ENCODE results near the gene LONRF2.

LONRF2 gene

DNA sequence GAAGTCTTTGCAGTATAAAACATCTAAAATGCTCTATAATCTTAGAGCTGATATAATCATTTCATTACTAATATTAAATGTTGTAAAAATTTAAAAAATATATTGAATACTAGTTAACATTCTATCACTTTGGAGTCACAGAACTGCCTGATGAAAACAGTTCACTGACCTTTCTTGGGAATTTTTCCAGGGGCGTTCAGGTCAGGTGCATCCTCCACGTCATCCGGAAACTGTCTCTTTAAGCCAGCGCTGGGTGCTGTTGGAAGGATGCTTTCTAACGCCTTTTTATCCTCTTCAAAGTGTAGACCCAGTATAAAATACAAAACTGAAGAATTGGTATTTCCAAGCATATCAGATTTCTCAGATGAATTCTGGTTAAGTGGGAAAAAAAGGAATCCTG, 22.8 kb downstream of the LONRF2 start:
- DNase-seq: no peak

DNA sequence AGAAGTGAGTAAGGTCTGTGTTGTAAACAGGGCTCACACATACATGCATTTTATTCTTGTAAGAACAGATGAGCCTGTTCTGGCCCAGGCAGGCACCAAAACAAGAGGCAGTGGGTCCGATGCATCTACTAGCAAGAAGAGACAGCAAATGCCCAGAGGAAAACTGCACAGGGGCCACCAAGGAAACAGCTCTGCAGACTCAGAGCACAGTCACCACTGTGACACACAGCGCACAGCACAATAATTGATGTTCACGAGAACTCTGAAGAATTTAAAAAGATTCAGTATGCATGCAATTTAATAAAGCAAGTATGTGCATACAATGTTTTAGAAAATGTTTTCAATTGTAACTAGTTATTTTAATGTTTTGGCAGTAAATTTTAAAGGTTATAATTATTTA, 24.8 kb downstream of the LONRF2 start:
- no peak for DNase-seq

DNA sequence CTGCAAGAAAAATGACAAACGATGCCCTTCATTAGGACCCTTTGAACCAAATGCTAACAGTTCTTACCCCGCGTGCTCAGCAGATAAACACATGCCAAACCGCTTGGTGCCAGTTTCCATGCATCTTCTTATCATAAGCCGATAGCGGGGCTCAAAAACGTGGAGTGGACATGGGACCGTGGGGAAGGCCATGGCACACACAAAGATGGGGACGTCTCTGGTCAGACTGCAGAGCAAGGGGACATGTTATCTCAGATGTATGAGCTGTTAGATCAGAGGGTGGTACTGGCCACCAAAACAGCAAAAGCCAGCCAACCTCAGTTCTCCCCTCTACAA, 28.2 kb downstream of the LONRF2 start:
- no peak for DNase-seq

DNA sequence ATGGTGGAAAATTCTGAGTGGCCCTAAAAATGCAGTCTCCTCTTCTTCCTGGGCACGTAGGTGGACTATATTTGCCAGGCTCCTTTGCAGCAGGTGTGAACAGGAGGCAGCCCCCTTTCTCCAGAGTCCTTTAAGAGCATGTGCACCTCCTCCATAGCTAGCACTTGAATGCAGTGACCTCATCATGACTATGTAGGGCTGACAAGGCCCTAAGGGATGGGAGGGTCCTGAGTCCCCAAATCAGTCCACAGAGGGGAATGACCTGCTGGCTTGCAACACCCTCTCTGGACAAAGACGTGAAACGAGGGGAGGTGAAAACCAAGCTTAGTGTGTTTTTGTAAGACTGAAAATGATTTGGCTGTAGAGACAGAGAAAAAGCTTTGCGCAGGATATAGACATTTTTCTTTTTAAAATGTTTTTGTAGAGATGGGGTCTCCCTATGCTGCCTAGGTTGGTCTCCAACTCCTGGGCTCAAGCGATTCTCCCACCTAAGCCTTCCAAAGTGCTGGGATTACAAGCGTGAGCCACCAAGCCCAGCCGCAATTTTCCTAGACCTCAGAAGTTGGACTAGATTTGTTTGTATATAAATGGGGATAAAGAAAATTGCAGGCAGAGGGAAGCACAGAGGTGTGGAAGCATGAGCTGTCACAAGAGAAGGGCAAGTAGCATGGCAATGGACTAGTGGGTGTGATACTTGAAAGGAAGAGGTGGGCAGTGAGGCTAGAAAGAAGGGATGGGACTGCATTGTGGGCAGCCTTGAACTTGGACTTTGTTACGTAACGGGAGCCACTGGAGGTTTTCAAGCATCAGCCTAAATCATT, 28.8 kb downstream of the LONRF2 start:
- DNase-seq: no peak

DNA sequence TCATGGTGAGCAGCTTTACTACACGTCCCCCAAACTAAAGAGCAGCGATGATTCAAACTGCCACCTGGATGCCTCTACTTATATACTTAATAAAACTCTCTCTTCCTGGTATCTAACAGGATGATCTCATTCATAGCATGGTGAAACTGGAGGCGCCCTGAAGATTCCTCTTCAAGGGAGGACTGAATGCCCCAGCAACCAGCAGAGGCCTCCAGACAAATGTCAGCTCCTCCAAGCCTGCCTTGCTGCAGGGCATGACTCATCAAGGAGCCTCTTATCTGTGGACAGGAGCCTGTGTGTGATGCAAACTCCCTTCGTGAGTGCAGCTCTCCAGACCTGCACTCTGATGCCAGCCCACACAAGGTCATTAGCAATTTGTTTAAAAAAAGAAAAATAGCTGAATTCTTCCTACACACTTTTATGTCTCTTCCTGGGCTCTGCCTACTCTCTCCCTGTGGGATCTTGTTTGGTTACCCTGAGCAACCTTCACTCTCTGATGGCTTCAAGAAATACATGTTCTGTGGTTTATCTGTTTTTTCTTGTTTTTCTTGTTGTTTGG, 30.2 kb downstream of the LONRF2 start:
- no peak for DNase-seq

DNA sequence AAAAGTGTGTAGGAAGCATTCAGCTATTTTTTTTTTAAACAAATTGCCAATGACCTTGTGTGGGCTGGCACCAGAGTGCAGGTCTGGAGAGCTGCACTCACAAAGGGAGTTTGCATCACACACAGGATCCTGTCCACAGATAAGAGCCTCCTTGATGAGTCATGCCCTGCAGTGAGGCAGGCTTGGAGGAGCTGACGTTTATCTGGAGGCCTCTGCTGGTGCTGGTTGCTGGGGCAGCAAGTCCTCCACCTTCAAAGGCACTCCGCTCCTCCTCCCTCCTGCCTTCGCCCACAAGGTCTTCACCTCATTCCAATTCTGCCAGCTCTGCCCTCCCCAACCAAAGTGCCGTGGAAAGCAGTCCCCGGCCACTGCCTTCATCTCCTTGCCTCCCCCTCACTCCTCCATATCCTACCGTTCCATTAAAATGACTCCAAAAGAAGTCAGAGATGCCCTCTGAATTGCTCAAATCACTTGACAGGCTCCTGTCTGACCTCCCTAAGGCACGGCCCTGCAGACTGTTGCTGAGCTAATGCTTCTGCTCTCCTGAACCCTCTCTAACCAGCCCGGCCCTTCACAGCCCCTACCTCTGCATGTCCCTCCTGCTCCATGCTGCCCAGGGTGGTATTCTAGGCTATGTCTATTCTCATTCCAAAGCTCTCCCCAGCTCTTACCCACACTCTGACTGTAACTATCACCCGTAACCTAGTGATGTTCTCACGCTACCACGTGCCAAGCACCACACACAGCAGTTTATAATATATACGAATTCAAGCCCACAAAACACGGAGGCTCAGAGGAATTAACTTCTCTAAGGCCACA, 30.9 kb downstream of the LONRF2 start:
- peak; percentile 25 for DNase-seq

DNA sequence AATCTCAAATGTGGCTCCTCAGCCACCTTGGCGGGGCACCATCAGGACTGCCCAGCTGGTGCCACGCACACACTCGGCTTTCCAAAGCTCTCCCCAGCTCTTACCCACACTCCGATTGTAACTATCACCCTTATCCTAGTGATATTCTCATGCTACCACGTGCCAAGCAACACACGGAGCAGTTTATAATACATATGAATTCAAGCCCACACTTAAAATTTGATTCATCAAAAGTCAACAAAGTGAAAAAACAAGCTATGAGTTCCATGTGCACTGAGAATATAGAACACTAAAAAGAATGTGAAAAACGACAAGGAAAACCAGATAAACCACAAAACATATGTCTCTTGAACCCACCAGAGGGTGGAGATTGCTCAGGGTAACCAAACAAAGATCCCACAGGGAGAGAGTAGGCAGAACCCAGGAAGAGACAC, 31.6 kb downstream of the LONRF2 start:
- no peak for DNase-seq

DNA sequence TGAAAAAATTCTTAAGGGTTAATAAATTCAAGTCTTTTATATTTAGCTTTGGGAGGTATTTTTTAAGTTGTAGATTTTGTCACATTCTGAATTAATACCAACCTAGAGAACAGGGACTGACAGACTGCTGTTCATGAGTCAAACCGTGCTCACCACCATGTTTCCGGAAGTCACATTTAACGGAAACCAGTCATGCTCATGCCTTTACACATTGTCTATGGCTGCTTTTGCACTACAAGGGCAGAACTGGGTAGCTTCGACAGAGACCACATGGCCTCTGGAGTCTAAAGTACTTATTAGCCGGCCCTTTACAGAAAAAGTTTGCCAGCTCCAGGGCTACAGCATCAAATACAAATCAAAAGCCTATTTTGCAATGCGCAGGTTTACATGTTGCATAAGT, 33.3 kb downstream of the LONRF2 start:
- DNase-seq: no peak

DNA sequence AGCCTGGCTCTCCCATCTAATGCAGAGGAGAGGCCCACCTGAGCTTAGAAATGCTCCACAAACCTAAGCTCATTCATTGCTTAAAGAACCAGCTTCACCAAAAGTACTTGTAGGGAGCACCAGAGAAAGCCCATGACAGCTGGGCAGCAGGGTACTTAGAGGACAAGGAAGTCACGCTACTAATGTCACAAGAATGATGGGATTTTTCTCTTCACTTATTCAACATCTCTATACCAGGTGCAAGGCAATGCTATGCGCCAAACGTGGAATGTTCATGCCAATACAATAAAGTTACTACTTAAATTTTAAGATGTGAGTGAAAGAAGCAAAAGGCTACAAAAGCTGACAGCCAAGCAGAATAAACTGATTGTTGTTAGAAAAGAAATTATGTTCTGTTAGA, 36.0 kb downstream of the LONRF2 start:
- no peak for DNase-seq

DNA sequence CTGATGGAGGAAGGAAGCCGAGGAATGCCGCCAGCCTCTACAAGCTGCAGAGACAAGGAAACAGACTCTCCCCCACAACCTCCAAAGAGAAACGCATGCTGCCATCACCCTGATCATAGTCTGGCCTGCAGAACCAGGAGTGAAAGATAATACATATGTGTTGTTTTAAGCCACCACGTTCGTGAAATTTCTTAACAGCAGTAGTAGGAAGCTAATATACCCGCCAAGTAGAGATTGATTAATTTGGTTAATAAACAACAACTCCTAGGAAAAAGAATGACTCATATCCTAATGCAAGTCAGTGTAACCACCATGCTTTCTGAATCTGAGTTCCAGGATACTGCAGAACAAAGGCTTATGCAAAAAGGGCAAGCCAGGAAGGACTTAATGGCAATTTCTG, 36.6 kb downstream of the LONRF2 start:
- DNase-seq: no peak

DNA sequence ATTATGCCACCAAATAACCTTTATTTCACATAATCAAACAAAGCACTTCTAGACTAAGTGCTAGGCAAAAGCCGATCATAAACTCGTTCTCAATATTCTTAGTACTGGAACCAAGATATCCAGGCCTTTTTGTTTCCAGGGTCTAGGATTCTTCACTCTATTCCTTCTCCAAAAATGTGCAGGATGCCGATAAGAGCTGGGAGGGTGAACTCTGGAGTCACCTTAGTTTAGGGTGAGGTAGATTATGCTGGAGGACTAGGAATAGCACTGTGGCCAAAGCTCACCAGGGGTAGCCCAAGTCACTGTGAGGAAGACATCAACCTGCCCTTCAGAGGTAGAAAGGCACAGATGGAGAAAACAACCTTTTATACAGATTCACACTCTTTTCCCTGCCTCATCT, 37.3 kb downstream of the LONRF2 start:
- DNase-seq: no peak

DNA sequence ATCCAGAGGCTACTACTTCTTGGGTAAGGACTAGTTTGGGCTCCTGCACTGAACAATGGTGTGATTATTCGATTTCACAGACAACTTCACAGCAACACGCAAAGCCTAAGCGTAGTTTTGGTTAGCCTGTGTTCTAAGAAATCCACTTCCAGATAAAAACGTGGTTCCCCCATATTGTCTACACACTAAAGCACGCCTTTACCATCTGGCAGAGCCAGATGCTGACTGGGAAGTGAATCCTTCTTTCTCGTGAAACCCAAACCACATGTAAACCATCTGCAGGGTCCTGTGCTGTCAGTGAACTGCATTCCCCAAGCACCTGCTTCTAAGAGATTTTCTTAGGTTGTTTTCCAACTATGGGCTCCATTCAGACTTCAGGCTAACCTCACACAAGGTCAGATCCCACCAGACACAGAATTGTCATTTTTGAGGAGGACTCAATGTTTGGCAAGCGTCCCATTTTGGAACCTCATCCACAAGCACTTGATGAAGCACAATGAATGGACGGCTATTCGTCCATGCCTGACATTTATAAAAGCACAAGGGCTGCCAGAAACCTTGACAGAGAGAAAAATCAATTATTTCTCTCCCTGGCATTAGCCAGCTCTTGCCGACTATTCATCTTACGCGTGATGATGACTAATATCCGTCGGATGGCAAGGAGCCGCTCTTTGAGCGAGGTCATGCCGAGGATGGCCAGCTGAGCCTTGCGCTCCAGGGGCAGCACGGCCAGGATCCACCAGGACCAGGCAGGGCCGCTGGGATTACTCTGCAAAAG, 38.4 kb downstream of the LONRF2 start:
- DNase-seq: no peak

DNA sequence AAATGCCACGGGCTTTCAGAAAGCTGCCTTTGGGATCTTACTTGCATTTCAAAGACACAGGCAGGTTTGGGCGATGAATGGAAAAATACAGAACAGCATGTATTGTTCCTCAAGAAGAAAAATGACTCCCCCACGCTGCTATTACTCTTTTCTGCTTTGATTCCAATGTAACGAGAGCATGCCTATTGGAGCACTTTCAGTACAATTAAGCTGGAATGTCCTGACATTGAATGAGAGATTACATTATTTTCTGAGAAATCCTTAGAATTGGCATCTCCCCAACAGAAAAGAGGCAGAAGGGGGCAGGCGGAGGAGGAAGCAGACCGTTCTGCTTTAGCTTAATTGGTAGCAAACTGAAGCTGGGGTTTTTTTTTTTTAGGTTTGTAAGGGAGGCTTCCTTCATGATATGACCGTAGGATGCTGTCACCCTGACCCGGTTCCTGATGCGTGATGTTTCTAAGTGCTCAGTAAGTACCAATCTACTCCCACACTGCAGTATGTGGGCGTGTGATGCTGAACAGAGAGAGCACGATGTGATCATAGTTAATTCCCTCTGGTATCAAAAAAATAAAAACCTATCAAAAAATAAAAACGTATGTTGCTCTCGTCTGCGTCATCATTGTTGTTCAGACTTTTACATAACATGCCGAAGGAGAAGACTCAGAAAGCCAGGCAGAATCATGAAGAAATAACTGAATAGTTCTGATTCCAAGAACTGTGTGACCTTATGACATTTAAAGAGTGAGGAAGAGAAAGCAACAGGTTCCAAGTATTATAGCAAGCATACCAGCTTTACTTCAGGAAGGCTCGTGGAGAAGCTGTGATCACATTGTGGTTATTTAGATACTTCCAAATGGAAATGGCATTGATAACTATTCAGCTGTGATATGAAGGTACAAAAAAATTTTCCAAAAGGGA, 40.5 kb downstream of the LONRF2 start:
- DNase-seq: no peak

DNA sequence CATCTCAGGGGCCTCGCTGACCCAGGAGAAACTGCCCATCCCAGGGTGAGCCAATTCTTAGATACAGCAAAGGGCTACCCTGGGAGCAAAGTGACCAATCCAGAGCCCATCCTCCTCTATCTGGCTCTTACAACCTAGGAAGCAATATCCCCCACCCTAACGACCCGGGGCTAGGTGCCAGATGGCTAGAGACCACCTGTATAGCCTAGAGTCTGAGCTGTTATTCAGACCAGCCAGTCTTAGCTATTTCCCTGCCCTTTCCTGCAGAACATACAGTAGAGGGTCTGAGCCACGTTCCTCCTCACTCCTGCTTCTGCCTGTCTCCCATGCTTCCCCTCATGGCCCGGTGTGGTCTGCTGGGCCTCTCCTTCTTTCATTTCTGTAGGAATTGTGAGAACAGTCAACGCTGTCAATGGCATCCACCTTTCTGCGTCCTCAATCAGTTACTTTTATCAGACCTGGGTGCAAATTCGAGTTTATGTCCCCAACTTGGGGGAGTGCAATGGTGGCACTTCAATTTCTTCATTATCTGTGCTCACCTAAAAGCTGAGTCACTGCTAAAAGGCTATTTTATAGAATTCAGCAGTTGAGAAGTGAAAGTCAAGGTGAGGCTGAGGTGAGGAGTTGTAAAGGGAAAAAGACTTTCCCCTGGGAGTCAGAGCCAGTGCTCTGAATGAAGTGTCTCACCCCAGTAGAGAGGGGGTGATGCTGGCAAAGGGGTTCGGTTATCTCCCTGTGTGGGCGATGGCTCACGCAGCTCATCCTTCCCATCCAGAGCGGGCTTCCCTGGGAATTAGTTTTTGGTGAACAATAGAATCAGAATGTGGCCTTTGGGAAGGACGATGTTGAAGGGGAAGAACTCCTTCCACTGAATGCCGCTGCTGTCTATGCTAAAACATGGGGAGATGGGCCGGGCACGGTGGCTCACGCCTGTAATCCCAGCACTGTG, 42.4 kb downstream of the LONRF2 start:
- DNase-seq: no peak

DNA sequence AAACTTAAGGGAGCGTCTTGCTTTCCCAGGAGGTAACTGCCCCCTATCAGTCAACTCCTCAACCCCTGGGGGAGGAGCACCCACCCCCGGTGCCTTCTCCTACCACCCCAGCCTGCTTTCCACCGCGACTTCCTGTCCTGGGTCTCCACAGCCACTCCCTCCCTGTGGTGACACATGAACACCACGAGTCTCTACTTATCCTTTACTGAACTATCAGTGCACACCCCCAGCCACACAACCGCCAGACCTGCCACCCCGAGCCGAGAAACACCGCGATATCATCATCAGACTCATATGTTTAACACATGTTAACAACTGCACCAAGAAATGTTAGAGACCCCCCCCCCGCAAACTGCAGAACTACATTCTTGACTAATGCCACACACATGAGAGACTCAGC, 43.3 kb downstream of the LONRF2 start:
- no peak for DNase-seq

DNA sequence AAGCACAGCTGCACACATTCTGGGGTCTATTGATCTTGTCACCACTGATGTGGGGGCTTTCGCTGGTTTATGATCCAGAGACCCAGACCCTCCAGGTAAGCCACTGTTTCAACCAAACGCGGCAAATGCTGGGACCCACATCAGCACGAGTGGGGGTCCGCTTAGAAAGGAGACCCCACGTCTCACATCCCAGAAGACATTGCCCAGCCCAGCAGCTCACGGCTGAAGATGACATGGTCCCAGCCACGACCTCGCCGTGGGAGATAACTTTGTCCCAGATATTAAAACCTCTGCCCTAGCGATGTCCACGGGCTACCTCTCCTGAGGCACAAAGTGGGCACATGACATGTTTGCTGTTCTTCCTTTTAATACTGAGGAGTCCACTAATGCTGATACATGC, 43.8 kb downstream of the LONRF2 start:
- no peak for DNase-seq

DNA sequence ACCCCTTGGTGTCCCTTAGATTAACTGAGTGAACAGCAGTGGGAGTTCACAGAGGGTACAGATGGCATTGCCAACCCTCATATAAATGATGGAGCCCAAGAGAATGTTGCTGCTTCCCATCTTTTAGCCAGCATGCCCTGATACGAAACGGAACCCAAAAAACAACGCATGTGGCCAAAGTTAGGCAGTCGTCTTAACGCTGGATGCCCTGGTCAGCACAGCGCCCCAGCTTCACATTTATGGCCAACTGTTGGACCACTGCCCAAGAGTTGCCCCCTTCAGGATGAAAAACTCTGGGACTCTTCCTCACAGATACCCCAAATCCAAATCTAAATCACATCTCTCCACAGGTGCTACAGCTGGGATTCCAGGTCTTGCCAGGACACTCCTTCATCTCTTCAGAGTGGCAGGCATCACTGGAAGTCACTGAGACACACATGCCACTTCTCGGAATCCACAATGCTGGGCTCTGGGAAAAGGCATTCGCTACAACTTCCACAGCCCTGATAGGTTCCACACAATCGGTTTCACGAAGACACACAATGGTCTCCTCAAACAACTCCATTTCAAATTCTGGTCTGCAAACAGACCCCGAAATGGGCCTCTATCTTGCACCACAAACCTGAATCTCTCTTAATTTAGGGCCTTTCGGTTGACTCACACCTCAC, 44.6 kb downstream of the LONRF2 start:
- no peak for DNase-seq

DNA sequence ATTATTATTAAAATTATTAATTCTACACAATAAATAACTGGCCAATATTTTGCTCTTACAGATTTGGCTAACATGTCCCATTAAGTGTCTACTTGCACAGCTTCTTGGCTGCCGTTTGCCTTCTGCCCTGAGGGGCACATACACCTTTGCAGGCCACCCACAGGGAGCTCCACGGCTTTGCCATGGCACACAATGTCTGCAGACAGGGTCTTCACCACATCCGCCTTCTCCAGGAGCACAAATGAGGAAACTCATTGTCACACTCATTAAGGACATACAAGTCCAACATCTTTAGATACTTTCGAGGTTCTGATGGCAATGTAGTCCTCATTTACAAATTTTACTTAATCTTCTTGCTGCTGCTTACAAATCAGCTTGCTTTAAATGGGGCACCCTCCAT, 45.6 kb downstream of the LONRF2 start:
- no peak for DNase-seq

DNA sequence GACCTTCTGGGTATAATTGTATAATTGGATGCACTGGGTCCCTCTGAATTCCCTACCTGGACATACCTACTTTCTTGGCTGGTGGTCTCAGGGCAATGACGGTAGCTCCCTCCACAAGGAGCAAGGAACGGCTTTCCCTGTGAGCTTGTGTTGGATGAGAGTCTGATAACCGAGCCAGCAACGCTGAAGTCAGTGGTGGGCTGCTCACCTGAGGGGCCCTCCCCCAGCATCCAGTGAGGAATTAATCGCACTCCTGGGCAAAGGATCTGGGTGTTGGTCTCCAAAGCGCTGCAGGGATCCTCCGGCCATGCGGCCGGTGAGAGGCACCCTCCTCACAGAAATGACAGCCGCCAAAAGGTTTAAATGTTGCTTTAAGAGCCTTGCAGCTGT, 47.1 kb downstream of the LONRF2 start:
- DNase-seq: no peak

DNA sequence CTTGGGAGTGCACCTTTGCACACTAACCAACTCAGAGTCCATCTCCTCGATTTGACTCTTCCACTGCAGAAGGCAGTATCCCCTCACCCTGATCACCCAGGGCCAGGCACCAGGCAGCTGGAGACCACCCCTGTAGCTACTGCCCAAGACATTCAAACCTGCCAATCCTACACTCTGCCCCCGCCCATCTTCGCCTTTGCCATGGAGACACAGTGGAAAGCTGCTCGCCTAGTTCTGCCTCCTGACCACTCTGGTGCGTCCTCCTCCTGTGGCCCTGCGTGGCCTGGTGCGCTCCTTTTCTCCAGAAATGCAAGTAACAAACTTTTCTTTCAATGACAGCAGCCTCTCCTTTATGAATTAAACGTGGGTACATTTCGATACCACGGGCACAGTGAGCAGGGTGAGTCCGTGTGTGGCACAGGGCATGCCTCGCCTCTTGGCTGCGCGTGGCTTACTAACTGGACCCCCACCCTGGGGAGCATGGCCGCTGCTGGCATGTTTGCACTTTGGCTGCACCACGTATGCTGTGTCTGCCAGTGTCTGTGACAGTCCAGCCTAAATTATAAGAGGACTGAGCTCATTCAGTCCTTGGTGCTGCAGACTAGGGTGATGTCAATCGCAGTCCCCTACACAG, 47.6 kb downstream of the LONRF2 start:
- no peak for DNase-seq

Data from CD4-positive, alpha-beta T cell treated with Interferon gamma for 1 hour (primary cell).